CD4-positive, alpha-beta T cell treated with Interleukin-15 for 1 hour (primary cell): ENCODE data around the gene PDIA2.
"Not testable (repeated sequence)": the region's sequence is repeated elsewhere in the genome, so short reads cannot be mapped to it uniquely, and the experiment has no call there.

ENCODE experiments used
- DNase-seq: peaks from one replicate; pipeline ENCODE4 v3.0.0-alpha.2; 2020

The PDIA2 gene

GRCh38 chr16:333406-334094, 50.6 kb downstream of the PDIA2 start:
- no peak for DNase-seq

- not testable (repeated sequence) for DNase-seq
Measured at GRCh38 chr16:334164-334832, 51.3 kb downstream of the PDIA2 start.

- not testable (repeated sequence) for DNase-seq
Measured at GRCh38 chr16:334861-335632, 52.1 kb downstream of the PDIA2 start.

- DNase-seq: peak; percentile 35
Measured at GRCh38 chr16:336269-336668, 53.3 kb downstream of the PDIA2 start.
